SK-N-SH (cell line): ENCODE results near the gene PAM. TPM values are rescaled to one million over a fixed set of nuclear protein-coding genes. Genes with fewer than 3 reads are reported as not detected.

Source experiments
- CTCF ChIA-PET: fragments of 300-600, 350-600 bp; formaldehyde crosslinking; extraction: SDS; loops from one replicate; lab custom pipeline; 2021; lab: Yijun Ruan, JAX
- POLR2A ChIA-PET: fragments of 350-600 bp; sonication (Branson Sonifier 250); formaldehyde crosslinking; extraction: SDS; loops from one replicate; lab custom pipeline; 2020; ENCODE audit warnings: antibody characterized with exemption, inconsistent platforms; lab: Yijun Ruan, JAX
- DNase-seq: peaks from one replicate; pipeline ENCODE4 v3.0.0; 2012
- H2AFZ ChIP-seq: fragments of 200-600 bp; sonication (generic); 2 replicates; pipeline ENCODE4 v1.8.1; 2016; ENCODE audit warnings: antibody characterized with exemption, mild to moderate bottlenecking, low read depth
- H3F3A ChIP-seq: fragments of 200-600 bp; sonication (generic); replicated peaks from 2 replicates; pipeline ENCODE3; 2016; ENCODE audit warnings: antibody characterized with exemption, mild to moderate bottlenecking; ENCODE audit not compliant: insufficient read depth
- H3K27ac ChIP-seq, 2 experiments: fragments of 200-500 bp in 1 of 2; fragments of 200-600 bp in 1 of 2; sonication (Bioruptor generic) in 1 of 2; sonication (generic), shearing (Covaris generic) in 1 of 2; 2 replicates each; pipeline versions ENCODE4 v1.5.1 to v1.6.1; 2014 to 2016; ENCODE audit warnings: low read depth in 2 of 2, inconsistent platforms in 1 of 2, low read length in 1 of 2, mild to moderate bottlenecking in 1 of 2, mixed read lengths in 1 of 2
- H3K27me3 ChIP-seq: fragments of 200-600 bp; sonication (generic), shearing (Covaris generic); 2 replicates; pipeline ENCODE4 v1.6.1; 2016; ENCODE audit warnings: mixed run types; ENCODE audit not compliant: insufficient read depth
- H3K36me3 ChIP-seq, 2 experiments: fragments of 200-500 bp in 1 of 2; fragments of 200-600 bp in 1 of 2; sonication (Bioruptor generic) in 1 of 2; sonication (generic) in 1 of 2; replicated peaks in 1 of 2; 2 replicates each; pipeline versions ENCODE3 to v1.5.1; 2014 to 2016; ENCODE audit warnings: low read length in 1 of 2, mild to moderate bottlenecking in 1 of 2; ENCODE audit not compliant: insufficient read depth in 2 of 2, control insufficient read depth in 1 of 2
- H3K4me1 ChIP-seq, 2 experiments: fragments of 200-500 bp in 1 of 2; fragments of 200-600 bp in 1 of 2; sonication (Bioruptor generic) in 1 of 2; sonication (generic), shearing (Covaris generic) in 1 of 2; 2 replicates each; pipeline versions ENCODE4 v1.5.1 to v1.6.1; 2014 to 2016; ENCODE audit warnings: low read depth in 1 of 2, low read length in 1 of 2, mixed run types in 1 of 2; ENCODE audit not compliant: insufficient read depth in 2 of 2, control insufficient read depth in 1 of 2
- H3K4me2 ChIP-seq: fragments of 200-600 bp; sonication (generic), shearing (Covaris generic); 2 replicates; pipeline ENCODE4 v1.6.1; 2017; ENCODE audit warnings: mixed run types
- H3K4me3 ChIP-seq, 2 experiments: fragments of 200-500 bp in 1 of 2; fragments of 200-600 bp in 1 of 2; sonication (Bioruptor generic) in 1 of 2; sonication (generic), shearing (Covaris generic) in 1 of 2; 2 replicates each; pipeline versions ENCODE4 v1.5.1 to v1.8.1; 2014 to 2016; ENCODE audit warnings: low read depth in 2 of 2, inconsistent platforms in 1 of 2, low read length in 1 of 2, mild to moderate bottlenecking in 1 of 2, mixed read lengths in 1 of 2, moderate library complexity in 1 of 2
- H3K79me2 ChIP-seq: fragments of 200-600 bp; sonication (generic); 2 replicates; pipeline ENCODE4 v1.8.1; 2017; ENCODE audit warnings: mild to moderate bottlenecking; ENCODE audit not compliant: insufficient read depth
- H3K9ac ChIP-seq: fragments of 200-600 bp; sonication (generic); 2 replicates; pipeline ENCODE4 v1.6.1; 2017; ENCODE audit warnings: mixed run types
- H3K9me2 ChIP-seq: fragments of 200-600 bp; sonication (generic); 2 replicates; pipeline ENCODE4 v1.6.1; 2017; ENCODE audit warnings: mixed run types
- H3K9me3 ChIP-seq: fragments of 200-600 bp; sonication (generic); 2 replicates; pipeline ENCODE4 v1.6.1; 2017; ENCODE audit warnings: mixed run types, mild to moderate bottlenecking, moderate library complexity
- H4K20me1 ChIP-seq: fragments of 200-600 bp; sonication (generic); 2 replicates; pipeline ENCODE4 v1.6.1; 2017; ENCODE audit warnings: mild to moderate bottlenecking, mixed run types; ENCODE audit not compliant: insufficient read depth
- CTCF ChIP-seq: fragments of 200-600 bp; sonication (generic); IDR thresholded peaks from 2 replicates; pipeline ENCODE4 v1.6.1; 2017; ENCODE audit warnings: antibody characterized with exemption, mild to moderate bottlenecking, moderate library complexity
- JUND ChIP-seq: IDR thresholded peaks from 2 replicates; pipeline ENCODE4 v1.4.0; 2012
- MEF2A ChIP-seq: IDR thresholded peaks from 2 replicates; pipeline ENCODE4 v1.4.0; 2012; ENCODE audit warnings: low read depth, borderline replicate concordance
- MXI1 ChIP-seq: IDR thresholded peaks from 2 replicates; pipeline ENCODE4 v1.6.1; 2012; ENCODE audit warnings: mild to moderate bottlenecking, low read depth, low read length, improper control_type of control experiment
- NFIC ChIP-seq: IDR thresholded peaks from 2 replicates; pipeline ENCODE4 v1.4.0; 2012; ENCODE audit warnings: borderline replicate concordance
- PBX3 ChIP-seq: IDR thresholded peaks from 2 replicates; pipeline ENCODE4; 2012
- RFX5 ChIP-seq: IDR thresholded peaks from 2 replicates; pipeline ENCODE4 v1.6.1; 2012; ENCODE audit warnings: mild to moderate bottlenecking, improper control_type of control experiment, low read length
- RXRA ChIP-seq: IDR thresholded peaks from 2 replicates; pipeline ENCODE4 v1.4.0; 2012; ENCODE audit warnings: low read depth, mild to moderate bottlenecking, borderline replicate concordance
- TAF1 ChIP-seq: IDR thresholded peaks from 2 replicates; pipeline ENCODE4 v1.6.1; 2012; ENCODE audit warnings: low read depth, mild to moderate bottlenecking, low read length, moderate library complexity, borderline replicate concordance
- TEAD4 ChIP-seq: IDR thresholded peaks from 2 replicates; pipeline ENCODE4 v1.4.0; 2012; ENCODE audit warnings: mild to moderate bottlenecking, borderline replicate concordance; ENCODE audit not compliant: insufficient read depth
- USF2 ChIP-seq: fragments of 150-350 bp; IDR thresholded peaks from 2 replicates; pipeline ENCODE4 v1.6.1; 2017; ENCODE audit warnings: antibody characterized with exemption, low read length, low read depth, borderline replicate concordance
- YY1 ChIP-seq: IDR thresholded peaks from 2 replicates; pipeline ENCODE4 v1.4.0; 2012; ENCODE audit warnings: low read depth, mild to moderate bottlenecking
- ZBTB33 ChIP-seq: IDR thresholded peaks from 2 replicates; pipeline ENCODE4 v1.4.0; 2012; ENCODE audit warnings: low read depth, borderline replicate concordance
- WGBS: methylation state at CpG from one replicate; pipeline ENCODE4 v1.1.6; 2017; ENCODE audit warnings: low lambda C conversion rate; 5-methylcytosine and 5-hydroxymethylcytosine counted together
- polyA plus RNA-seq, 3 experiments: library from polyadenylated mRNA; depleted of rRNA; stranded (reverse); fragments of >200 nt; gene quantifications; 2 replicates each; pipeline ENCODE4 v1.2.3, GENCODE V29; 2012

Gene PAM
- polyA plus RNA-seq, 1 of the 3 experiments (the other 2 are of a cell fraction) = 507 TPM

DNA sequence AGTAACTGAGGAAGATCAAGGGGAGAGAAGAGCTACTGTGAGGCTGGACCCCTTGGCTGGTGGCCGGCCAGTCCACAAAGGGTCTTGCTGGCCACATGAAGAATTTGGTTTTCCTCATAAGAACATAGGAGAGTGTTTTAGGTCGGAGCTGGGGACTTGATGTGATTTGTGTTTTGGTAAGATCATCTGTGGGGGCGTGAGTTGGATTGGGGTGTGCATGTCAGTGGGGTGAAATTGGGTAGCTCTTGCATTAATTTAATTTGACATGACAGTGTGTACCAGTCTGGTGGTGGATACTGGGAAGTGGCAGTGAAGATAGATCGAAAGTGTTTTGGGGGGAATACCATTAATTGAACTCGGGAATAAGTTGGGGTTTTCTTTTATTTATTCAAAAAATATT, 8.6 kb downstream of the PAM start (continued):
- no peak for TF ChIP-seq USF2

GRCh38 chr5:102764381-102765004, 9.4 kb downstream of the PAM start:
- ChIA-PET POLR2A (no interaction called here), CTCF (interaction anchor here (1.4 to 2.0 kb wide), 4 partner anchors 16 to 181 kb away, joined by 4 to 6 read pairs (median 5); no protein-coding TSS in a partner anchor)
- no peak for DNase-seq
- Histone ChIP-seq H3K4me2 (no peak overlapping the region), H3K79me2 (peaks cover 83% of the 10 kb centered on the region), H3K27ac (no peak overlapping the region), H3F3A (no peaks in the 10 kb centered on the region), H4K20me1 (no peaks in the 10 kb centered on the region), H3K4me3 (no peak overlapping the region), H3K9ac (no peak overlapping the region), H3K27me3 (no peaks in the 10 kb centered on the region), H3K36me3 (peaks cover 2 to 4% of the 10 kb centered on the region in 2 experiments), H3K9me2 (no peaks in the 10 kb centered on the region), H3K4me1 (peaks cover 24 to 34% of the 10 kb centered on the region in 2 experiments; a peak in 3 of 4 replicates), H2AFZ (no peak overlapping the region), H3K9me3 (no peaks in the 10 kb centered on the region)
- TF ChIP-seq TEAD4 = no peak
- TF ChIP-seq NFIC = no peak
- TF ChIP-seq CTCF = no peak
- no peak for TF ChIP-seq YY1
- no peak for TF ChIP-seq RFX5
- TF ChIP-seq USF2 = no peak
- TF ChIP-seq RXRA = no peak
- TF ChIP-seq PBX3 = no peak
- no peak for TF ChIP-seq MXI1
- TF ChIP-seq JUND = no peak
- no peak for TF ChIP-seq TAF1
- no peak for TF ChIP-seq ZBTB33
- no peak for TF ChIP-seq MEF2A
- 85% methylated on average over 7 of the region's 7 CpGs for whole genome bisulfite sequencing
